Heart left ventricle (tissue), 16 donors: ENCODE results near the gene KIDINS220. TPM values are rescaled to one million over a fixed set of nuclear protein-coding genes. Genes with fewer than 3 reads are reported as not detected.
A peak's percentile ranks its signal among the peaks of the same experiment; 100 is the strongest.

Experiments
- ATAC-seq, 4 donors: fragments of 200-7000 bp; cut with Tn5 transposase; one replicate each; pipeline ENCODE4 v1.9.1; 2020 to 2022; ENCODE audit warnings: moderate library complexity in 4 of 4, mild to moderate bottlenecking in 3 of 4, moderate number of reproducible peaks in 1 of 4
- DNase-seq, 5 donors: peaks; one replicate each; pipeline ENCODE4 v3.0.0-alpha.2; 2020
- H3K27ac ChIP-seq, 12 donors: fragments of 200-600 bp; sonication (generic) in 4 of 12; one replicate each; pipeline versions ENCODE4 v1.5.0 to v1.8.0; 2016 to 2022; ENCODE audit warnings: mild to moderate bottlenecking in 2 of 12
- H3K27me3 ChIP-seq, 9 donors: fragments of 200-600 bp; sonication (generic) in 2 of 9; one replicate each; pipeline versions ENCODE4 v1.5.1 to v1.8.0; 2016 to 2022; ENCODE audit warnings: mild to moderate bottlenecking in 3 of 9
- H3K36me3 ChIP-seq, 9 donors: fragments of 200-600 bp; sonication (generic) in 2 of 9; one replicate each; pipeline versions ENCODE4 v1.5.0 to v1.8.0; 2018 to 2022; ENCODE audit warnings: mild to moderate bottlenecking in 2 of 9
- H3K4me1 ChIP-seq, 12 donors: fragments of 200-600 bp; sonication (generic) in 4 of 12; one replicate each; pipeline versions ENCODE4 v1.5.0 to v1.8.0; 2016 to 2022; ENCODE audit warnings: mild to moderate bottlenecking in 3 of 12
- H3K4me3 ChIP-seq, 12 donors: fragments of 200-600 bp; sonication (generic) in 4 of 12; one replicate each; pipeline versions ENCODE4 v1.5.0 to v1.8.0; 2017 to 2022; ENCODE audit warnings: mild to moderate bottlenecking in 9 of 12, moderate library complexity in 4 of 12
- H3K9me3 ChIP-seq, 12 donors: fragments of 200-600 bp; sonication (generic) in 4 of 12; one replicate each; pipeline versions ENCODE4 v1.5.0 to v1.8.0; 2016 to 2022; ENCODE audit warnings: mild to moderate bottlenecking in 1 of 12
- CTCF ChIP-seq, 12 donors: fragments of 200-600 bp; sonication (generic) in 4 of 12; IDR thresholded peaks; one replicate each; pipeline versions ENCODE4 v1.5.0 to v1.8.0; 2018 to 2022; ENCODE audit warnings: antibody characterized with exemption in 12 of 12, mild to moderate bottlenecking in 5 of 12
- POLR2A ChIP-seq, 2 donors: fragments of 450-650 bp; IDR thresholded peaks; one replicate each; pipeline ENCODE4 v1.6.1; 2017; ENCODE audit warnings: antibody characterized with exemption in 2 of 2, mild to moderate bottlenecking in 2 of 2, moderate library complexity in 2 of 2
- WGBS, 4 donors: extraction: QIAGEN DNeasy Blood & Tissue Kit in 2 of 4; methylation state at CpG; one replicate each; pipeline versions ENCODE4 v1.1.5 to v1.1.7; 2013 to 2018; 5-methylcytosine and 5-hydroxymethylcytosine counted together
- intact Hi-C, 10 donors: fragments of 100-400 bp; cut with DNase I; formaldehyde crosslinking; loops; one replicate each; pipeline versions ENCODE4 v1.11.1 to v1.14.2; 2022
- polyA plus RNA-seq, 2 donors: library from polyadenylated mRNA; stranded (reverse); fragments of 200-250 nt; gene quantifications; one replicate each; pipeline ENCODE4 v1.2.3, GENCODE V29; 2013
- total RNA-seq, 9 donors: library from RNA; depleted of rRNA in 2 of 9; stranded (reverse); fragments of >200 nt in 2 of 9; fragmentation: NEBNext Ultra II Directional in 3 of 9; extraction: Animal tissue kit (Norgen Biotek cat#: 25700) in 3 of 9; gene quantifications; one replicate each; pipeline versions ENCODE4 v1.1.0 to v1.2.4, GENCODE V29; 2016 to 2023
- donor health status: ischemic (EF 13 %, LVEDD 7.1; RV severe dilation, severe dysfunction).
- donor health status: healthy with polysubstance abuse.
- donor health status: DM: no; HTN: yes; CAD: no.
- donor health status: DM: no; HTN: no; CAD: no.
- donor health status: ischemic (EF 25% LVEDD 6.9; RV normal size, moderate dysfunction).
- donor health status: ischemic (EF 25% LVEDD 5.7; RV mildly dilated, moderate dysfunction).
- donor health status: healthy.
- donor health status: DM: yes; HTN: yes; CAD: no.
- donor health status: ischemic (EF 35%, LVEDD 5.7; RV mildly dilated, moderate dysfunction).
- donor health status: nonischemic (EF 11% LVEDD 7.7; RV severe dilation, severe dysfunction).
- donor health status: DM: yes; HTN: yes; CAD: no.
- donor health status: PGD.
- donor health status: ischemic (EF 29% LVEDD 5.4; RV normal size, mild dysfunction).
- donor health status: nonischemic (EF 23%, LVEDD 6.1; RV moderate dilation, normal function).

Gene KIDINS220
- total and polyA plus RNA-seq, 11 donors = 22.7 to 108 (median 74.5) TPM

- Histone ChIP-seq H3K27me3 (no peaks in the 10 kb centered on the region), H3K4me1 (peaks cover 0 to 12% (median 0%) of the 10 kb centered on the region in 12 donors), H3K9me3 (no peaks in the 10 kb centered on the region), H3K36me3 (peaks cover 0 to 89% (median 72%) of the 10 kb centered on the region in 9 donors), H3K27ac (no peak overlapping the region), H3K4me3 (no peak overlapping the region)
- no peak for TF ChIP-seq CTCF (IDR thresholded peaks at IDR 0.05)
- TF ChIP-seq POLR2A (IDR thresholded peaks at IDR 0.05) = no peak
- ATAC-seq = no peak
- WGBS, 4 donors = 93 to 98% (median 96%) methylated on average over 7 of the region's 7 CpGs
- DNase-seq = no peak
- intact Hi-C loops = no loop called here
Measured at GRCh38 chr2:8728305-8729015, 109.0 kb downstream of the KIDINS220 start.

- no peak overlapping the region for H3K27ac ChIP-seq
- 92 to 94% (median 93%) methylated on average over 7 of the region's 7 CpGs for WGBS, 4 donors
- no peak for ATAC-seq
- H3K4me3 ChIP-seq = no peak overlapping the region
- H3K36me3 ChIP-seq = peaks cover 0 to 63% (median 46%) of the 10 kb centered on the region in 9 donors
- no peaks in the 10 kb centered on the region for H3K27me3 ChIP-seq
- no peak for DNase-seq
- peaks cover 0 to 12% (median 0%) of the 10 kb centered on the region in 12 donors for H3K4me1 ChIP-seq
- intact Hi-C loops = no loop called here
- no peak for TF ChIP-seq CTCF (IDR thresholded peaks at IDR 0.05)
- TF ChIP-seq POLR2A (IDR thresholded peaks at IDR 0.05) = no peak
- H3K9me3 ChIP-seq = no peaks in the 10 kb centered on the region
Measured at GRCh38 chr2:8725838-8726237, 111.6 kb downstream of the KIDINS220 start.

- 90 to 94% (median 92%) methylated on average over 10 of the region's 10 CpGs for WGBS, 4 donors
- intact Hi-C loops = no loop called here
- ATAC-seq = peak in 1 of 4 donors; percentile 32
Measured at GRCh38 chr2:8722986-8723385, 114.4 kb downstream of the KIDINS220 start.

More at GRCh38 chr2:8722986-8723385, 114.4 kb downstream of the KIDINS220 start:
- TF ChIP-seq CTCF (IDR thresholded peaks at IDR 0.05) = no peak
- no peak for TF ChIP-seq POLR2A (IDR thresholded peaks at IDR 0.05)
- DNase-seq = no peak
- Histone ChIP-seq H3K4me1 (peaks cover 0 to 6% (median 0%) of the 10 kb centered on the region in 12 donors), H3K9me3 (no peaks in the 10 kb centered on the region), H3K27me3 (no peaks in the 10 kb centered on the region), H3K27ac (no peak overlapping the region), H3K36me3 (peaks cover 0 to 34% (median 18%) of the 10 kb centered on the region in 9 donors), H3K4me3 (no peak overlapping the region)
